Karpas-422 (cell line): ENCODE measurements around the gene FHIP1A. TPM values are rescaled to one million over a fixed set of nuclear protein-coding genes. Genes with fewer than 3 reads are reported as not detected.

Source experiments
- DNase-seq: peaks from one replicate; pipeline ENCODE4 v3.0.0-alpha.2; 2015
- H2AFZ ChIP-seq: fragments of 200-600 bp; sonication (generic); 2 replicates; pipeline ENCODE4 v1.6.1; 2014; ENCODE audit warnings: antibody characterized with exemption, low read length, mixed read lengths
- H3K27ac ChIP-seq: fragments of 200-600 bp; sonication (generic); 2 replicates; pipeline ENCODE4 v1.5.1; 2014; ENCODE audit warnings: mild to moderate bottlenecking, low read length, moderate library complexity
- H3K27me3 ChIP-seq: fragments of 200-600 bp; sonication (generic); 2 replicates; pipeline ENCODE4 v1.6.1; 2014; ENCODE audit warnings: low read length, mixed read lengths
- H3K36me3 ChIP-seq: fragments of 200-600 bp; sonication (generic); 2 replicates; pipeline ENCODE4 v1.6.1; 2014; ENCODE audit warnings: low read length, mixed read lengths; ENCODE audit not compliant: insufficient read depth
- H3K4me1 ChIP-seq: fragments of 200-600 bp; sonication (generic); 2 replicates; pipeline ENCODE4 v1.6.1; 2014; ENCODE audit warnings: mild to moderate bottlenecking, low read length, mixed read lengths
- H3K4me2 ChIP-seq: fragments of 200-600 bp; sonication (generic); 2 replicates; pipeline ENCODE4 v1.6.1; 2014; ENCODE audit warnings: low read length, low read depth, mild to moderate bottlenecking; ENCODE audit not compliant: poor library complexity, severe bottlenecking
- H3K4me3 ChIP-seq: fragments of 200-600 bp; sonication (generic); 2 replicates; pipeline ENCODE4 v1.5.1; 2014; ENCODE audit warnings: mild to moderate bottlenecking, antibody characterized with exemption, low read length, mixed read lengths
- H3K79me2 ChIP-seq: fragments of 200-600 bp; sonication (generic); 2 replicates; pipeline ENCODE4 v1.6.1; 2014; ENCODE audit warnings: mild to moderate bottlenecking, low read length, mixed read lengths
- H3K9ac ChIP-seq: fragments of 200-600 bp; sonication (generic); 2 replicates; pipeline ENCODE4 v1.6.0; 2014; ENCODE audit warnings: low read length
- H3K9me2 ChIP-seq: fragments of 200-600 bp; sonication (generic), shearing (Covaris generic); replicated peaks from 2 replicates; pipeline ENCODE4 v1.6.0; 2014; ENCODE audit warnings: mild to moderate bottlenecking, low read length, moderate library complexity; ENCODE audit not compliant: insufficient read depth
- H3K9me3 ChIP-seq: fragments of 300-700, 200-600 bp; sonication (generic); 2 replicates; pipeline ENCODE4 v1.6.1; 2014; ENCODE audit warnings: low read length, mixed read lengths
- H4K20me1 ChIP-seq: fragments of 200-600 bp; sonication (generic); 2 replicates; pipeline ENCODE4 v1.6.1; 2014; ENCODE audit warnings: mild to moderate bottlenecking, antibody characterized with exemption, low read length, low read depth; ENCODE audit not compliant: insufficient read depth
- total RNA-seq: library from RNA; depleted of rRNA; stranded (reverse); fragments of >200 nt; shearing (Covaris generic); gene quantifications from 2 replicates; pipeline ENCODE4 v1.2.3, GENCODE V29; 2014; ENCODE audit warnings: low replicate concordance

Gene FHIP1A
- total RNA-seq, 1 experiment from 2014 or later = not detected

DNA sequence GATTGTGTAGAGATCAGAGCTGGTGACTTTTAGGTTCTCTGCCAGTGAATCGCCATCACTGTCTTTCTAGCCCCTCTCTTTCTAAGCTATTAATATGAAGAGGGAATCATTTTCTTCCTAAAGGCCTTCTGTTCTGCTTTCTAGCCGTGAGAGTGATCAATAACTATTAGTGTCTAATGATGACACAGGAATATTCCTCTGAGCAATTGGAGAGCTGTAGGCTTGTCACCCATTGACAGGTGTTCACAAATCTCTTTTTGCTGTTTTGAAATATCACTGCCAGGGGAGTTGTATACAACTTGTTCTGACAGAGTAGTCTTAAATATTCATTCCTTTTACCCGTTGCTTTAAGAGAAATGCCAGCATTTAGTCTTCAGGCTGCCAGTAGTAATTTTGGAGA, 13.9 kb downstream of the FHIP1A start:
- no peak overlapping the region for H3K27ac ChIP-seq
- peaks cover 3% of the 10 kb centered on the region; the same call in 1 of the 2 replicates for H3K27me3 ChIP-seq
- H4K20me1 ChIP-seq = no peaks in the 10 kb centered on the region
- no peak overlapping the region for H3K9ac ChIP-seq
- no peak overlapping the region for H3K4me2 ChIP-seq
- no peak overlapping the region for H3K4me3 ChIP-seq
- DNase-seq = no peak
- H3K4me1 ChIP-seq = no peaks in the 10 kb centered on the region
- H3K9me2 ChIP-seq = no peaks in the 10 kb centered on the region
- no peak overlapping the region for H2AFZ ChIP-seq
- H3K79me2 ChIP-seq = no peaks in the 10 kb centered on the region
- no peaks in the 10 kb centered on the region for H3K9me3 ChIP-seq
- no peaks in the 10 kb centered on the region for H3K36me3 ChIP-seq

GRCh38 chr4:151426513-151426912, 17.5 kb downstream of the FHIP1A start:
- Histone ChIP-seq H3K36me3 (no peaks in the 10 kb centered on the region), H3K9ac (no peak overlapping the region), H3K27ac (no peak overlapping the region), H3K9me3 (no peaks in the 10 kb centered on the region), H3K27me3 (peaks cover 3% of the 10 kb centered on the region; the same call in 1 of the 2 replicates), H3K4me3 (no peak overlapping the region), H3K9me2 (no peaks in the 10 kb centered on the region), H3K79me2 (no peaks in the 10 kb centered on the region), H4K20me1 (no peaks in the 10 kb centered on the region), H2AFZ (no peak overlapping the region), H3K4me1 (no peaks in the 10 kb centered on the region), H3K4me2 (no peak overlapping the region)
- no peak for DNase-seq

GRCh38 chr4:151427266-151427665, 18.3 kb downstream of the FHIP1A start:
- H3K27me3 ChIP-seq = peaks cover 3% of the 10 kb centered on the region; the same call in 1 of the 2 replicates
- no peak overlapping the region for H3K4me2 ChIP-seq
- H3K79me2 ChIP-seq = no peaks in the 10 kb centered on the region
- DNase-seq = no peak
- no peaks in the 10 kb centered on the region for H3K9me2 ChIP-seq
- H3K9ac ChIP-seq = no peak overlapping the region
- H2AFZ ChIP-seq = no peak overlapping the region
- no peaks in the 10 kb centered on the region for H3K4me1 ChIP-seq
- no peak overlapping the region for H3K4me3 ChIP-seq
- H3K27ac ChIP-seq = no peak overlapping the region
- no peaks in the 10 kb centered on the region for H3K9me3 ChIP-seq
- H4K20me1 ChIP-seq = no peaks in the 10 kb centered on the region
- H3K36me3 ChIP-seq = no peaks in the 10 kb centered on the region

DNA sequence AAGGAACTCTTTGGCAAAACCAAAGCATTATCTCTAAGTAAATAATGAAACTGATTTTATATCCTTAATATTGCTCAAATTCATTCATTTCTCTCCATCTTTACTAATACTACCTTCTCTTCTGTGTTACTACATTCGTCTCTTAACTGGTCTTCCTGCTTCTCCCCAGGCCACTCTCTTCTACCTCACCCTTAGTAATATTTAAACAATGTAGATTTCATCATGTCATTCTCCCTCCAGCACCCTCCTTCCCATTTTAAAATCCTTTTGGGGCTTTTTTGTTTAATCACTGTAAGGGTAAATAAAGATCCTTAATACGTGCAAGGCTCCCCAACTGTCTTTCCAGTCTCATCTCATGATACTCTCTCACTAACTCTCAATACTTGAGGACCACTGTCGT, 19.4 kb downstream of the FHIP1A start:
- no peaks in the 10 kb centered on the region for H3K9me3 ChIP-seq
- no peak for DNase-seq
- no peak overlapping the region for H2AFZ ChIP-seq
- H3K27ac ChIP-seq = no peak overlapping the region
- no peak overlapping the region for H3K4me2 ChIP-seq
- H3K79me2 ChIP-seq = no peaks in the 10 kb centered on the region
- H3K9me2 ChIP-seq = no peaks in the 10 kb centered on the region
- H3K4me3 ChIP-seq = no peak overlapping the region
- H3K9ac ChIP-seq = no peak overlapping the region
- no peaks in the 10 kb centered on the region for H3K4me1 ChIP-seq
- H3K27me3 ChIP-seq = peaks cover 3% of the 10 kb centered on the region; the same call in 1 of the 2 replicates
- no peaks in the 10 kb centered on the region for H3K36me3 ChIP-seq
- H4K20me1 ChIP-seq = no peaks in the 10 kb centered on the region

- Histone ChIP-seq H3K4me1 (no peaks in the 10 kb centered on the region), H3K79me2 (no peaks in the 10 kb centered on the region), H2AFZ (no peak overlapping the region), H3K9me2 (no peaks in the 10 kb centered on the region), H3K9me3 (no peaks in the 10 kb centered on the region), H3K27me3 (no peaks in the 10 kb centered on the region), H4K20me1 (no peaks in the 10 kb centered on the region), H3K27ac (no peak overlapping the region), H3K9ac (no peak overlapping the region), H3K4me2 (no peak overlapping the region), H3K4me3 (no peak overlapping the region), H3K36me3 (no peaks in the 10 kb centered on the region)
- DNase-seq = no peak
Observed at GRCh38 chr4:151429957-151430570, 21.1 kb downstream of the FHIP1A start.

- Histone ChIP-seq H3K4me1 (no peaks in the 10 kb centered on the region), H3K27ac (no peak overlapping the region), H2AFZ (no peak overlapping the region), H3K9ac (no peak overlapping the region), H3K4me2 (no peak overlapping the region), H3K36me3 (no peaks in the 10 kb centered on the region), H3K27me3 (no peaks in the 10 kb centered on the region), H3K9me3 (no peaks in the 10 kb centered on the region), H3K4me3 (no peak overlapping the region), H3K79me2 (no peaks in the 10 kb centered on the region), H4K20me1 (no peaks in the 10 kb centered on the region), H3K9me2 (no peaks in the 10 kb centered on the region)
- DNase-seq = no peak
Observed at GRCh38 chr4:151430740-151431457, 21.9 kb downstream of the FHIP1A start.

- DNase-seq = no peak
- no peaks in the 10 kb centered on the region for H3K36me3 ChIP-seq
- H3K4me3 ChIP-seq = no peak overlapping the region
- no peaks in the 10 kb centered on the region for H3K4me1 ChIP-seq
- H3K9me3 ChIP-seq = no peaks in the 10 kb centered on the region
- H3K4me2 ChIP-seq = no peak overlapping the region
- H3K9ac ChIP-seq = no peak overlapping the region
- no peaks in the 10 kb centered on the region for H3K9me2 ChIP-seq
- no peaks in the 10 kb centered on the region for H4K20me1 ChIP-seq
- no peak overlapping the region for H3K27ac ChIP-seq
- H3K79me2 ChIP-seq = no peaks in the 10 kb centered on the region
- no peak overlapping the region for H2AFZ ChIP-seq
- H3K27me3 ChIP-seq = no peaks in the 10 kb centered on the region
Observed at GRCh38 chr4:151431728-151432127, 22.8 kb downstream of the FHIP1A start.

- no peak overlapping the region for H3K4me2 ChIP-seq
- no peaks in the 10 kb centered on the region for H3K79me2 ChIP-seq
- no peaks in the 10 kb centered on the region for H3K9me2 ChIP-seq
- no peak for DNase-seq
- H3K27ac ChIP-seq = no peak overlapping the region
- no peaks in the 10 kb centered on the region for H3K9me3 ChIP-seq
- no peaks in the 10 kb centered on the region for H3K36me3 ChIP-seq
- no peak overlapping the region for H3K9ac ChIP-seq
- no peaks in the 10 kb centered on the region for H3K27me3 ChIP-seq
- H2AFZ ChIP-seq = no peak overlapping the region
- H3K4me1 ChIP-seq = no peaks in the 10 kb centered on the region
- H3K4me3 ChIP-seq = no peak overlapping the region
- no peaks in the 10 kb centered on the region for H4K20me1 ChIP-seq
Observed at GRCh38 chr4:151432654-151433053, 23.7 kb downstream of the FHIP1A start.
